ENCODE measurements around the gene REV3L. TPM values are rescaled to one million over a fixed set of nuclear protein-coding genes. Genes with fewer than 3 reads are reported as not detected.

Gene REV3L
- polyA plus RNA-seq, 1 of the 3 experiments (the other 2 are of a cell fraction), result 7.3 TPM

DNA sequence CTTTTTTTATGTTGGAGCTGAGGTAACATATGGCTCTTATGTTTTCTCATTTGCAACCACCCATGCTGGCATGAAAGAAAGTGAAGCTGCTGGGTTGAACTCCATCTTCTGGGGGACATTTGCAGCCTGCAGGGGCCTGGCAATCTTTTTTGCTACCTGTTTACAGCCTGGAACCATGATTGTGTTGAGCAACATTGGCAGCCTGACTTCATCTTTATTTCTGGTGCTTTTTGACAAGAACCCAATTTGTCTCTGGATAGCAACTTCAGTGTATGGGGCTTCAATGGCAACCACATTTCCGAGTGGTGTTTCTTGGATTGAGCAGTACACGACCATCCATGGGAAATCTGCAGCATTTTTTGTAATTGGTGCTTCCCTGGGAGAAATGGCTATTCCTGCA is 216.7 kb downstream of the REV3L start:
- Histone ChIP-seq H3K27ac (ENCODE audit: low read depth in 2 of 2, low read length in 1 of 2) (no peak overlapping the region), H3K4me1 (ENCODE audit: control insufficient read depth in 1 of 2, insufficient read depth in 2 of 2, low read depth in 1 of 2, low read length in 1 of 2) (peaks cover 0 to 6% of the 10 kb centered on the region in 2 experiments; a peak in 3 of 4 replicates), H2AFZ (ENCODE audit: low read depth) (no peak overlapping the region), H3K27me3 (ENCODE audit: insufficient read depth) (no peaks in the 10 kb centered on the region), H3F3A (replicated peaks; ENCODE audit: insufficient read depth) (peaks cover 14% of the 10 kb centered on the region), H3K4me2 (no peak overlapping the region), H3K9me2 (no peaks in the 10 kb centered on the region), H3K79me2 (ENCODE audit: insufficient read depth) (peaks cover 64% of the 10 kb centered on the region), H4K20me1 (ENCODE audit: insufficient read depth) (no peaks in the 10 kb centered on the region; the same call in 1 of the 2 replicates), H3K36me3 (replicated peaks in 1 of 2; ENCODE audit: control insufficient read depth in 1 of 2, insufficient read depth in 2 of 2, low read length in 1 of 2) (peaks cover 32 to 34% of the 10 kb centered on the region in 2 experiments), H3K9me3 (no peaks in the 10 kb centered on the region), H3K9ac (no peak overlapping the region), H3K4me3 (ENCODE audit: low read depth in 2 of 2, low read length in 1 of 2) (no peak overlapping the region)
- TF ChIP-seq TEAD4 (IDR thresholded peaks at IDR 0.05; ENCODE audit: borderline replicate concordance, insufficient read depth) (no peak), JUND (IDR thresholded peaks at IDR 0.05) (no peak), NRF1 (IDR thresholded peaks at IDR 0.05; ENCODE audit: low read depth, low read length) (no peak), MEF2A (IDR thresholded peaks at IDR 0.05; ENCODE audit: borderline replicate concordance, low read depth) (no peak), ELF1 (IDR thresholded peaks at IDR 0.05) (no peak)
- TF ChIP-seq, protein P1, sequence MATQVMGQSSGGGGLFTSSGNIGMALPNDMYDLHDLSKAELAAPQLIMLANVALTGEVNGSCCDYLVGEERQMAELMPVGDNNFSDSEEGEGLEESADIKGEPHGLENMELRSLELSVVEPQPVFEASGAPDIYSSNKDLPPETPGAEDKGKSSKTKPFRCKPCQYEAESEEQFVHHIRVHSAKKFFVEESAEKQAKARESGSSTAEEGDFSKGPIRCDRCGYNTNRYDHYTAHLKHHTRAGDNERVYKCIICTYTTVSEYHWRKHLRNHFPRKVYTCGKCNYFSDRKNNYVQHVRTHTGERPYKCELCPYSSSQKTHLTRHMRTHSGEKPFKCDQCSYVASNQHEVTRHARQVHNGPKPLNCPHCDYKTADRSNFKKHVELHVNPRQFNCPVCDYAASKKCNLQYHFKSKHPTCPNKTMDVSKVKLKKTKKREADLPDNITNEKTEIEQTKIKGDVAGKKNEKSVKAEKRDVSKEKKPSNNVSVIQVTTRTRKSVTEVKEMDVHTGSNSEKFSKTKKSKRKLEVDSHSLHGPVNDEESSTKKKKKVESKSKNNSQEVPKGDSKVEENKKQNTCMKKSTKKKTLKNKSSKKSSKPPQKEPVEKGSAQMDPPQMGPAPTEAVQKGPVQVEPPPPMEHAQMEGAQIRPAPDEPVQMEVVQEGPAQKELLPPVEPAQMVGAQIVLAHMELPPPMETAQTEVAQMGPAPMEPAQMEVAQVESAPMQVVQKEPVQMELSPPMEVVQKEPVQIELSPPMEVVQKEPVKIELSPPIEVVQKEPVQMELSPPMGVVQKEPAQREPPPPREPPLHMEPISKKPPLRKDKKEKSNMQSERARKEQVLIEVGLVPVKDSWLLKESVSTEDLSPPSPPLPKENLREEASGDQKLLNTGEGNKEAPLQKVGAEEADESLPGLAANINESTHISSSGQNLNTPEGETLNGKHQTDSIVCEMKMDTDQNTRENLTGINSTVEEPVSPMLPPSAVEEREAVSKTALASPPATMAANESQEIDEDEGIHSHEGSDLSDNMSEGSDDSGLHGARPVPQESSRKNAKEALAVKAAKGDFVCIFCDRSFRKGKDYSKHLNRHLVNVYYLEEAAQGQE (IDR thresholded peaks at IDR 0.05; ENCODE audit: low read depth, low read length), result no peak
- ChIA-PET POLR2A (no interaction called here), CTCF (interaction anchor here (0.6 to 1.1 kb wide), 2 partner anchors 17 to 491 kb away, joined by 3 read pairs; no protein-coding TSS in a partner anchor)
- DNase-seq, result no peak
- WGBS (ENCODE audit: low lambda C conversion rate), result 89% methylated on average over 2 of the region's 2 CpGs

DNA sequence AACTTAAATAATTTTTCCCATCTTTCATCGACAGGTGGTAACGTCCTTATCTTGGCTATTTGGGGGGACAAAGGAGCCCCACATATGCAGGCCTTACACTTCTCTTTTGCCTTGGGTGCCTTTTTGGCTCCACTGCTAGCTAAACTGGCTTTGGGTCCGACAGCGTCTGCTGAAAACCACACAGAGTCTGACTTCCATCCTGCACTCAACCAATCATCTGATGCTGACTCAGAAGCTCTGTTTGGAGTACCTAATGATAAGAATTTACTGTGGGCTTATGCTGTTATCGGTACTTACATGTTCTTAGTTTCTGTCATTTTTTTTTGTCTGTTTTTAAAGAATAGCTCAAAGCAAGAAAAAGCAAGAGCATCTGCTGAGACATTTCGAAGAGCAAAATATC is 217.2 kb downstream of the REV3L start:
- 54% methylated on average over 6 of the region's 6 CpGs for WGBS (ENCODE audit: low lambda C conversion rate)
- H3K27ac ChIP-seq (ENCODE audit: low read depth in 2 of 2, low read length in 1 of 2), result no peak overlapping the region
- TF ChIP-seq, protein P2, sequence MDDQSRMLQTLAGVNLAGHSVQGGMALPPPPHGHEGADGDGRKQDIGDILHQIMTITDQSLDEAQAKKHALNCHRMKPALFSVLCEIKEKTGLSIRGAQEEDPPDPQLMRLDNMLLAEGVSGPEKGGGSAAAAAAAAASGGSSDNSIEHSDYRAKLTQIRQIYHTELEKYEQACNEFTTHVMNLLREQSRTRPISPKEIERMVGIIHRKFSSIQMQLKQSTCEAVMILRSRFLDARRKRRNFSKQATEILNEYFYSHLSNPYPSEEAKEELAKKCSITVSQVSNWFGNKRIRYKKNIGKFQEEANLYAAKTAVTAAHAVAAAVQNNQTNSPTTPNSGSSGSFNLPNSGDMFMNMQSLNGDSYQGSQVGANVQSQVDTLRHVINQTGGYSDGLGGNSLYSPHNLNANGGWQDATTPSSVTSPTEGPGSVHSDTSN (IDR thresholded peaks at IDR 0.05), result peak; percentile 5; the same call in 1 of the 2 replicates
- no peak for TF ChIP-seq YY1 (IDR thresholded peaks at IDR 0.05; ENCODE audit: low read depth)
- no peaks in the 10 kb centered on the region for H3K9me2 ChIP-seq
- H4K20me1 ChIP-seq (ENCODE audit: insufficient read depth), result no peaks in the 10 kb centered on the region; the same call in 1 of the 2 replicates
- H3K9ac ChIP-seq, result no peak overlapping the region
- peaks cover under 1 to 6% of the 10 kb centered on the region in 2 experiments for H3K4me1 ChIP-seq (ENCODE audit: control insufficient read depth in 1 of 2, insufficient read depth in 2 of 2, low read depth in 1 of 2, low read length in 1 of 2)
- no peak for DNase-seq
- POLR2A ChIA-PET, result no interaction called here
- H2AFZ ChIP-seq (ENCODE audit: low read depth), result no peak overlapping the region
- no peaks in the 10 kb centered on the region for H3K27me3 ChIP-seq (ENCODE audit: insufficient read depth)
- CTCF ChIA-PET, result no interaction called here
- no peak overlapping the region for H3K4me3 ChIP-seq (ENCODE audit: low read depth in 2 of 2, low read length in 1 of 2)
- no peak overlapping the region for H3K4me2 ChIP-seq
- H3K79me2 ChIP-seq (ENCODE audit: insufficient read depth), result peaks cover 68% of the 10 kb centered on the region
- H3K9me3 ChIP-seq, result no peaks in the 10 kb centered on the region
- peaks cover 32 to 34% of the 10 kb centered on the region in 2 experiments for H3K36me3 ChIP-seq (replicated peaks in 1 of 2; ENCODE audit: control insufficient read depth in 1 of 2, insufficient read depth in 2 of 2, low read length in 1 of 2)
- H3F3A ChIP-seq (replicated peaks; ENCODE audit: insufficient read depth), result peaks cover 14% of the 10 kb centered on the region
